Common myeloid progenitor, CD34-positive (primary cell): ENCODE results near the gene NEDD4L.

Source experiments
- CTCF ChIA-PET: fragments of 350-600 bp; sonication (Branson Sonifier 250); formaldehyde crosslinking; loops from one replicate; lab custom pipeline; 2021; ENCODE audit warnings: antibody characterized with exemption; lab: Charles Lee
- POLR2A ChIA-PET: fragments of 350-600 bp; sonication (Branson Sonifier 250); formaldehyde crosslinking; loops from one replicate; lab custom pipeline; 2021; ENCODE audit warnings: antibody characterized with exemption; lab: Charles Lee
- DNase-seq, 3 donors: peaks; one replicate each; pipeline versions ENCODE4 v3.0.0 to v3.0.0-alpha.2; 2013
- H3K27ac ChIP-seq, 2 experiments: 1 replicate in 1 of 2; 2 replicates in 1 of 2; pipeline ENCODE4 v1.7.0; 2013; ENCODE audit warnings: inconsistent platforms in 2 of 2, low read length in 2 of 2, mild to moderate bottlenecking in 2 of 2, low read depth in 1 of 2, moderate library complexity in 1 of 2; ENCODE audit not compliant: severe bottlenecking in 2 of 2, insufficient read depth in 1 of 2, poor library complexity in 1 of 2
- H3K27me3 ChIP-seq, 5 experiments: replicated peaks in 2 of 5; 1 replicate in 3 of 5; 2 replicates in 2 of 5; pipeline versions ENCODE4 v1.6.1 to v1.7.0; 2013; ENCODE audit warnings: low read length in 4 of 5, mild to moderate bottlenecking in 2 of 5, moderate library complexity in 2 of 5, inconsistent platforms in 1 of 5; ENCODE audit not compliant: insufficient read depth in 5 of 5, control insufficient read depth in 4 of 5
- H3K36me3 ChIP-seq, 4 experiments: 1 replicate in 2 of 4; 2 replicates in 2 of 4; pipeline versions ENCODE4 v1.6.1 to v1.7.0; 2013; ENCODE audit warnings: low read length in 3 of 4, control low read depth in 1 of 4, mild to moderate bottlenecking in 1 of 4; ENCODE audit not compliant: control insufficient read depth in 4 of 4, insufficient read depth in 4 of 4
- H3K4me1 ChIP-seq, 4 experiments: 1 replicate in 3 of 4; 2 replicates in 1 of 4; pipeline versions ENCODE4 v1.6.1 to v1.7.1; 2013; ENCODE audit warnings: low read length in 3 of 4, mild to moderate bottlenecking in 3 of 4, control low read depth in 1 of 4, inconsistent platforms in 1 of 4, moderate library complexity in 1 of 4; ENCODE audit not compliant: control insufficient read depth in 4 of 4, insufficient read depth in 4 of 4; ENCODE audit errors: control extremely low read depth in 1 of 4
- H3K4me3 ChIP-seq, 7 experiments: 1 replicate in 4 of 7; 2 replicates in 3 of 7; pipeline versions ENCODE4 v1.5.1 to v1.7.0; 2013; ENCODE audit warnings: mild to moderate bottlenecking in 7 of 7, low read length in 6 of 7, moderate library complexity in 6 of 7, inconsistent platforms in 2 of 7, low read depth in 2 of 7, control low read depth in 1 of 7; ENCODE audit not compliant: insufficient read depth in 4 of 7, control insufficient read depth in 1 of 7; ENCODE audit errors: extremely low read depth in 1 of 7
- H3K9me3 ChIP-seq, 5 experiments: 1 replicate in 4 of 5; 2 replicates in 1 of 5; pipeline versions ENCODE4 v1.6.1 to v1.7.1; 2013; ENCODE audit warnings: low read length in 4 of 5, mild to moderate bottlenecking in 2 of 5, inconsistent platforms in 1 of 5, low read depth in 1 of 5, moderate library complexity in 1 of 5; ENCODE audit not compliant: control insufficient read depth in 4 of 5, insufficient read depth in 2 of 5; ENCODE audit errors: control extremely low read depth in 1 of 5
- WGBS: methylation state at CpG from one replicate; pipeline ENCODE4 v1.1.5; 2013; ENCODE audit not compliant: insufficient coverage; 5-methylcytosine and 5-hydroxymethylcytosine counted together

Gene NEDD4L

DNA sequence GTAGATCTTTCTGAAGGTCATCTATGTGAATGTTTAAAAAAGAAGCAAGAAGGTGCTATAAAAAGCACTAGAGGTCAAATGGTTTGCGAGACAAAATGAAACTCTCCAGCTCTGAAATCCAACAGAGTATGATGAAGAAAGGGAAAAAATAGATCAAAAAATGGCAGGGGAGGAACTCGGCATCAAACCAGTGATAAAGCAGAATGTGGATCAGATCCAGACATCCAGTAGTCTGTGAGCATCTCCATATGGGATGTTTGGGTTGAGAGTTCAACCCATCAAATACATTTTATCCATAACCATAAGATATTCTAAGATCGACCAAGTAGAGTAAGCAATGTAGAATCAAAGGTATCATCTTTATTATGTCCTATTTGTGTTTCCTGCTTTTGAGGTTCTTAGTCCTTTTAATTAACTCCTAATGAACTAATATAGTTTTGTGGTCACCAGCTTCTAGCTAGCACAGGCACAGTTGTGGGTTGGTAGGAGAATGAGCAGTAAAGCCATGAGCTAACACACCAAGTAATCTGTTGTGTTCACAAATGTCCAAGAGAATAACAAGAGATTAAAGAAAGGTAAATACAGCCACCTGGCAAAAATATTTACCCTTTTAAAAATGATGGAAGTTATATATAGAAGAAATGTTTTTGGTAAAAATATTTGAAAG lies 160.9 kb downstream of the NEDD4L start:
- Histone ChIP-seq H3K27ac (no peak overlapping the region), H3K27me3 (peaks cover 0 to 11% (median 3%) of the 10 kb centered on the region in 5 experiments), H3K4me3 (no peak overlapping the region), H3K36me3 (no peaks in the 10 kb centered on the region), H3K9me3 (no peaks in the 10 kb centered on the region), H3K4me1 (no peaks in the 10 kb centered on the region)
- ChIA-PET CTCF (interaction anchor here (0.9 kb wide), 1 partner anchor 24 kb away, joined by 3 read pairs; no protein-coding TSS in a partner anchor), POLR2A (no interaction called here)
- 100% methylated on average over 1 of the region's 3 CpGs for WGBS
- DNase-seq = no peak

- CTCF ChIA-PET = interaction anchor here (0.6 to 0.9 kb wide), 2 partner anchors 24 to 1415 kb away, joined by 3 read pairs; no protein-coding TSS in a partner anchor
- Histone ChIP-seq H3K27me3 (peaks cover 0 to 17% (median 5%) of the 10 kb centered on the region in 5 experiments), H3K4me3 (no peak overlapping the region), H3K36me3 (no peaks in the 10 kb centered on the region), H3K9me3 (no peaks in the 10 kb centered on the region), H3K4me1 (no peaks in the 10 kb centered on the region), H3K27ac (no peak overlapping the region)
- POLR2A ChIA-PET = no interaction called here
- WGBS = 93% methylated on average over 4 of the region's 6 CpGs
- DNase-seq = no peak
Measured at GRCh38 chr18:58205443-58206160, 161.6 kb downstream of the NEDD4L start.

- Histone ChIP-seq H3K4me3 (no peak overlapping the region), H3K36me3 (no peaks in the 10 kb centered on the region), H3K9me3 (no peaks in the 10 kb centered on the region), H3K27me3 (peaks cover 2 to 29% (median 11%) of the 10 kb centered on the region in 5 experiments), H3K27ac (no peak overlapping the region), H3K4me1 (no peaks in the 10 kb centered on the region)
- POLR2A ChIA-PET = no interaction called here
- DNase-seq = no peak
- WGBS = 98% methylated on average over 4 of the region's 5 CpGs
- CTCF ChIA-PET = no interaction called here
Measured at GRCh38 chr18:58207520-58208152, 163.6 kb downstream of the NEDD4L start.

DNA sequence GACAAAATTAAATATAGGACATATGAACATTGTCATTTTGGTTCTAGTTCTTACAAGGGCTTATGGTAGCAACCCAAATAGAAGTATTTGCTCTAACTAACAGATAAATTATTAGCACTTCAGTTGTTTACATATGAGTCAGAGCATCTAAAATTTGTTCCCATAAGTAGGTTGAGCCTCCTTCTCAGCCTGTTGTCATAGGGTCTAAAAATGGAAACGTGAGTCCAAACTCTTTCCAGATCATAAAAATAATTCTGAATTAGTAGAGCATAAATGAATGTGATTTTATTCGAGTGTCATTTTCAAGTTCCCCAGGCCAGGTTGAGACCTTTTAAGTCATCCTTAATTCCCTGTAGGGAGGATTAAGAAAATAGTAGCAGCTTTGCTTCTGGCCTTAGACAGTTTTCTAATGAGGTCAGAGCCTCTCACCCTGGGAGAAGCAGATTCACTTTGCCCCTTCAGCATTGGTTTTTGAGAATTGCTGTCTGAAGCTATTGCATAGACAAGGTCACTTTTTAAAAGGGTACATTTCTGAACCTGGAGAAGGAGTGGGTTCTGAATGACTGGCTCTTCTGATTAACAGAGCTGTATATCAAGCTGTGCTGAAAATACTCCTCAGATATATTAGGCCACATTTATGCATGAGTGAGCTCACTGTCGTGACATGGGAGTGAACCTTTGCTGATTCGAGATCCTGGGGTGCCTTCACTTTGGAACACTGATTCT lies 164.3 kb downstream of the NEDD4L start:
- POLR2A ChIA-PET = no interaction called here

GRCh38 chr18:58209326-58209725 lies 165.3 kb downstream of the NEDD4L start:
- WGBS = no CpG with 5 or more reads among the region's 3 CpGs
- no peak overlapping the region for H3K4me3 ChIP-seq
- CTCF ChIA-PET = no interaction called here
- no peaks in the 10 kb centered on the region for H3K9me3 ChIP-seq
- POLR2A ChIA-PET = no interaction called here
- H3K27ac ChIP-seq = no peak overlapping the region
- peaks cover 4 to 9% (median 5%) of the 10 kb centered on the region in 4 experiments for H3K4me1 ChIP-seq
- DNase-seq = no peak
- peaks cover 2 to 38% (median 13%) of the 10 kb centered on the region in 5 experiments for H3K27me3 ChIP-seq
- no peaks in the 10 kb centered on the region for H3K36me3 ChIP-seq

More for the DNA sequence above, 164.3 kb downstream of the NEDD4L start:
- WGBS = 96% methylated on average over 4 of the region's 4 CpGs
- H3K4me3 ChIP-seq = no peak overlapping the region
- H3K27me3 ChIP-seq = peaks cover 2 to 30% (median 13%) of the 10 kb centered on the region in 5 experiments
- peaks cover 0 to 2% (median under 1%) of the 10 kb centered on the region in 4 experiments for H3K4me1 ChIP-seq
- H3K9me3 ChIP-seq = no peaks in the 10 kb centered on the region
- DNase-seq = no peak
- CTCF ChIA-PET = no interaction called here
- no peak overlapping the region for H3K27ac ChIP-seq
- H3K36me3 ChIP-seq = no peaks in the 10 kb centered on the region

DNA sequence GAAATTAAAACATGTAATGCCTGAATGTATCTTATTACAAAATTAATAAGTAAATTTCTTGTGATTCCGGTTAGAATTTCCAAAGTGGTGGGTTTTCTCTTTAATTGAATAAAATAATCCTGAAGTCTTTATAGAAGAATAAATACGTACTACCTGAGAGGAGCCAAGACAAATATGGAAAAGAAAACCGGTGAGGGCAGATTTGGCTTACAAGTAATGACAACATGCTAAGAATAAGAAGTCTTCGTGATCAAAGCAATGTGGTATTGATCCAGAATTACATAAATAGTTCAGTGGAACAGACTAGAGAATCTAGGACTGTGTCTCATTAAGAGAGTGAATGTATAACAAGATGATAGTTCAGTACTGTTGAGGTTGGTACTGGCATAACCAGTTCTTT lies 167.5 kb downstream of the NEDD4L start:
- peaks cover 3 to 52% (median 19%) of the 10 kb centered on the region in 5 experiments for H3K27me3 ChIP-seq
- ChIA-PET POLR2A (no interaction called here), CTCF (interaction anchor here (1.3 kb wide), 1 partner anchor 16 kb away, joined by 3 read pairs; no protein-coding TSS in a partner anchor)
- H3K4me1 ChIP-seq = peaks cover 4 to 9% (median 5%) of the 10 kb centered on the region in 4 experiments
- no peaks in the 10 kb centered on the region for H3K36me3 ChIP-seq
- no peak overlapping the region for H3K4me3 ChIP-seq
- no peak for DNase-seq
- 100% methylated on average over 2 of the region's 4 CpGs for WGBS
- no peak overlapping the region for H3K27ac ChIP-seq
- no peaks in the 10 kb centered on the region for H3K9me3 ChIP-seq
